Esophagus squamous epithelium (tissue), 5 donors: ENCODE results near the gene TAX1BP1. TPM values are rescaled to one million over a fixed set of nuclear protein-coding genes. Genes with fewer than 3 reads are reported as not detected.

Experiments
- DNase-seq: peaks from one replicate; lab custom pipeline; 2025; lab: John Stamatoyannopoulos, UW
- H3K27ac ChIP-seq, 4 donors: fragments of 200-600 bp; sonication (generic); one replicate each; pipeline ENCODE4 v1.5.1; 2016 to 2019; ENCODE audit warnings: mild to moderate bottlenecking in 1 of 4
- H3K27me3 ChIP-seq, 4 donors: fragments of 200-600 bp; sonication (generic); 1 replicate in 3 of 4; 2 replicates in 1 of 4; pipeline versions ENCODE4 v1.5.1 to v1.6.0; 2017 to 2021; ENCODE audit warnings: antibody characterized with exemption in 1 of 4
- H3K36me3 ChIP-seq, 3 donors: fragments of 200-600 bp; sonication (generic); one replicate each; pipeline ENCODE4 v1.5.1; 2016 to 2019
- H3K4me1 ChIP-seq, 3 donors: fragments of 200-600 bp; sonication (generic); one replicate each; pipeline ENCODE4 v1.5.1; 2017 to 2019
- H3K4me3 ChIP-seq, 4 donors: fragments of 200-600 bp; sonication (generic); 1 replicate in 3 of 4; 2 replicates in 1 of 4; pipeline ENCODE4 v1.5.1; 2016 to 2019; ENCODE audit warnings: mild to moderate bottlenecking in 2 of 4, moderate library complexity in 1 of 4
- H3K9me3 ChIP-seq, 3 donors: fragments of 200-600 bp; sonication (generic); one replicate each; pipeline ENCODE4 v1.5.1; 2016 to 2019
- CTCF ChIP-seq, 6 experiments: fragments of 450-650 bp in 4 of 6; fragments of 200-600 bp in 2 of 6; sonication (generic) in 2 of 6; IDR thresholded peaks; one replicate each; pipeline ENCODE4 v1.5.1; 2016 to 2019; ENCODE audit warnings: antibody characterized with exemption in 6 of 6, mild to moderate bottlenecking in 4 of 6, moderate library complexity in 4 of 6
- POLR2A ChIP-seq, 4 donors: fragments of 450-650 bp; IDR thresholded peaks; one replicate each; pipeline ENCODE4 v1.6.1; 2017; ENCODE audit warnings: antibody characterized with exemption in 4 of 4, mild to moderate bottlenecking in 4 of 4, moderate library complexity in 3 of 4
- whole genome bisulfite sequencing, 2 donors: methylation state at CpG; one replicate each; pipeline ENCODE4 v1.1.5; 2018; 5-methylcytosine and 5-hydroxymethylcytosine counted together
- intact Hi-C: fragments of 100-400 bp; cut with DNase I; formaldehyde crosslinking; loops from one replicate; pipeline ENCODE4 v1.15.0; 2022
- total RNA-seq, 4 donors: library from RNA; depleted of rRNA; stranded (reverse); fragments of >200 nt; gene quantifications; one replicate each; pipeline ENCODE4 v1.1.0, GENCODE V29; 2016
- donor health status: DM: yes; HTN: yes; CAD: no.

The TAX1BP1 gene
- total RNA-seq, 4 donors from 2014 or later: 67.1 to 113 (median 80.3) TPM

GRCh38 chr7:27839099-27839498, 99.1 kb downstream of the TAX1BP1 start:
- 86 to 95% methylated on average over 7 to 8 of the region's 10 CpGs for WGBS, 2 donors
- DNase-seq: no peak
- TF ChIP-seq POLR2A (IDR thresholded peaks at IDR 0.05) (no peak), CTCF (IDR thresholded peaks at IDR 0.05) (no peak)
- Histone ChIP-seq H3K27me3 (no peaks in the 10 kb centered on the region), H3K36me3 (peaks cover 0 to 15% (median 0%) of the 10 kb centered on the region in 3 donors), H3K4me1 (no peaks in the 10 kb centered on the region), H3K27ac (no peak overlapping the region), H3K4me3 (no peak overlapping the region), H3K9me3 (no peaks in the 10 kb centered on the region)
- intact Hi-C loops: no loop called here

GRCh38 chr7:27840313-27840712, 100.4 kb downstream of the TAX1BP1 start:
- Histone ChIP-seq H3K27me3 (no peaks in the 10 kb centered on the region), H3K4me1 (no peaks in the 10 kb centered on the region), H3K36me3 (peaks cover 0 to 8% (median 0%) of the 10 kb centered on the region in 3 donors), H3K4me3 (no peak overlapping the region), H3K27ac (no peak overlapping the region), H3K9me3 (no peaks in the 10 kb centered on the region)
- no peak for DNase-seq
- TF ChIP-seq POLR2A (IDR thresholded peaks at IDR 0.05) (no peak), CTCF (IDR thresholded peaks at IDR 0.05) (no peak)
- 72 to 85% methylated on average over 3 to 6 of the region's 8 CpGs for WGBS, 2 donors
- intact Hi-C loops: no loop called here

- H3K27ac ChIP-seq: no peak overlapping the region
- intact Hi-C loops: no loop called here
- no peaks in the 10 kb centered on the region for H3K9me3 ChIP-seq
- WGBS, 2 donors: 59 to 88% methylated on average over 3 to 8 of the region's 18 CpGs
- H3K36me3 ChIP-seq: peaks cover 0 to 8% (median 0%) of the 10 kb centered on the region in 3 donors
- no peaks in the 10 kb centered on the region for H3K27me3 ChIP-seq
- no peak overlapping the region for H3K4me3 ChIP-seq
- TF ChIP-seq CTCF (IDR thresholded peaks at IDR 0.05): no peak
- no peak for TF ChIP-seq POLR2A (IDR thresholded peaks at IDR 0.05)
- H3K4me1 ChIP-seq: no peaks in the 10 kb centered on the region
- no peak for DNase-seq
These were observed 100.9 kb downstream of the TAX1BP1 start for GRCh38 chr7:27840760-27841364.

GRCh38 chr7:27842094-27842692, 102.2 kb downstream of the TAX1BP1 start:
- Histone ChIP-seq H3K36me3 (peaks cover 0 to 8% (median 0%) of the 10 kb centered on the region in 3 donors), H3K27me3 (no peaks in the 10 kb centered on the region), H3K9me3 (no peaks in the 10 kb centered on the region), H3K4me1 (no peaks in the 10 kb centered on the region), H3K27ac (no peak overlapping the region), H3K4me3 (no peak overlapping the region)
- intact Hi-C loops: no loop called here
- no peak for TF ChIP-seq CTCF (IDR thresholded peaks at IDR 0.05)
- no peak for TF ChIP-seq POLR2A (IDR thresholded peaks at IDR 0.05)
- no peak for DNase-seq
- 72 to 81% methylated on average over 13 to 14 of the region's 14 CpGs for WGBS, 2 donors

- no peaks in the 10 kb centered on the region for H3K27me3 ChIP-seq
- WGBS, 2 donors: 63 to 76% methylated on average over 9 of the region's 9 CpGs
- peaks cover 0 to 8% (median 0%) of the 10 kb centered on the region in 3 donors for H3K36me3 ChIP-seq
- H3K9me3 ChIP-seq: no peaks in the 10 kb centered on the region
- H3K27ac ChIP-seq: no peak overlapping the region
- intact Hi-C loops: no loop called here
- no peak overlapping the region for H3K4me3 ChIP-seq
- H3K4me1 ChIP-seq: no peaks in the 10 kb centered on the region
- TF ChIP-seq POLR2A (IDR thresholded peaks at IDR 0.05): no peak
- TF ChIP-seq CTCF (IDR thresholded peaks at IDR 0.05): no peak
- no peak for DNase-seq
These were observed 102.9 kb downstream of the TAX1BP1 start for GRCh38 chr7:27842851-27843250.
